Measurements from ENCODE around the gene C11orf86. TPM values are rescaled to one million over a fixed set of nuclear protein-coding genes. Genes with fewer than 3 reads are reported as not detected.

The C11orf86 gene
- total and polyA plus RNA-seq, 2 experiments from 2014 or later, result not detected

DNA sequence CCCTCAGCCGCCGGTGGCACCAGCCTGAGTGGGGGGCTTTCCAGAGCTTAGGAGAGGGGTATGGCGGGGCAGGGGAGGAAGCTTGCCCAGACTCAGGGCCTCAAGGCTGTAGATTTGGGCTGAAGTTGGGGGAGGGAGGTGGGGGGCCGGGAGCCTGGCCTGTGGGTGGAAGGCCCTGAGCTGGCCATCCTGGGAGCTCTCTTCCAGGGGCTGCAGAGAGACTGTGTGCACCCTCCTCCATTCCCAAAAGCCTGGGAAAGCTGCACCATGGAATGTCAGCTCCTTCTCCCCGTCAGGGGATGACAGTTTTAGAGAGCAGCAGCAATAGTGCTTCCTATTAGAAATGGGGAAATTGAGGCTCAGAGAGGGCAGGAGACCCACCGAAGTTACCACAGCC is 48.9 kb downstream of the C11orf86 start:
- H3K9me3 ChIP-seq (ENCODE audit: low read depth), result no peaks in the 10 kb centered on the region
- H3K27me3 ChIP-seq, result peaks cover 42% of the 10 kb centered on the region
- peak overlapping the region; percentile 51 for H3K4me3 ChIP-seq
- no peak overlapping the region for H3K27ac ChIP-seq
- H3K4me1 ChIP-seq (ENCODE audit: low read depth), result no peaks in the 10 kb centered on the region
- TF ChIP-seq, protein P1, sequence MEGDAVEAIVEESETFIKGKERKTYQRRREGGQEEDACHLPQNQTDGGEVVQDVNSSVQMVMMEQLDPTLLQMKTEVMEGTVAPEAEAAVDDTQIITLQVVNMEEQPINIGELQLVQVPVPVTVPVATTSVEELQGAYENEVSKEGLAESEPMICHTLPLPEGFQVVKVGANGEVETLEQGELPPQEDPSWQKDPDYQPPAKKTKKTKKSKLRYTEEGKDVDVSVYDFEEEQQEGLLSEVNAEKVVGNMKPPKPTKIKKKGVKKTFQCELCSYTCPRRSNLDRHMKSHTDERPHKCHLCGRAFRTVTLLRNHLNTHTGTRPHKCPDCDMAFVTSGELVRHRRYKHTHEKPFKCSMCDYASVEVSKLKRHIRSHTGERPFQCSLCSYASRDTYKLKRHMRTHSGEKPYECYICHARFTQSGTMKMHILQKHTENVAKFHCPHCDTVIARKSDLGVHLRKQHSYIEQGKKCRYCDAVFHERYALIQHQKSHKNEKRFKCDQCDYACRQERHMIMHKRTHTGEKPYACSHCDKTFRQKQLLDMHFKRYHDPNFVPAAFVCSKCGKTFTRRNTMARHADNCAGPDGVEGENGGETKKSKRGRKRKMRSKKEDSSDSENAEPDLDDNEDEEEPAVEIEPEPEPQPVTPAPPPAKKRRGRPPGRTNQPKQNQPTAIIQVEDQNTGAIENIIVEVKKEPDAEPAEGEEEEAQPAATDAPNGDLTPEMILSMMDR (IDR thresholded peaks at IDR 0.05; ENCODE audit: low read depth, low read length), result no peak
- no peaks in the 10 kb centered on the region for H3K36me3 ChIP-seq
- DNase-seq (ENCODE audit: low read depth in 1 of 2, low spot score in 1 of 2), result no peak

DNA sequence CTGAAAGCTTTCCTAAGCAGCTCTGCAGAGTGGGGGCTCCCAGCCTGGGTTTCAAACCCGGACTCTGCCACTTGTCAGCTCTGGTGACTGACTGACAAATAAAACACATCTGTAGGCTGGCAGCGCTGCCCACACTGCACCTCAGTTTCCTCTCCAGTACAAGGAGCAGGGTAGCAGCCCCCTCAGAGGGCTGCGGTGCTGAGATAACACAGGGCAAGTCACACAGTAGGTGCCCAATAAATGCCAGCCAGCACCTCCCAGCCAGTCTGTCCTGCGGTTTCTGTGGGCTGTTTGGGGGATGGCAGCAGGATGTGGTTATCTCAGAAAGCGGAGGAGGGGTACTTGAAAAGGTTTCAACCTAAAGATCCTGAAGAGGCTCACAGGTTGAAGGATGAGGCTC is 49.3 kb downstream of the C11orf86 start:
- TF ChIP-seq, protein P1 (IDR thresholded peaks at IDR 0.05; ENCODE audit: low read depth, low read length), result no peak
- no peak for DNase-seq (ENCODE audit: low read depth in 1 of 2, low spot score in 1 of 2)
- Histone ChIP-seq H3K4me3 (no peak overlapping the region), H3K36me3 (no peaks in the 10 kb centered on the region), H3K4me1 (ENCODE audit: low read depth) (no peaks in the 10 kb centered on the region), H3K9me3 (ENCODE audit: low read depth) (no peaks in the 10 kb centered on the region), H3K27ac (no peak overlapping the region), H3K27me3 (peaks cover 45% of the 10 kb centered on the region)

DNA sequence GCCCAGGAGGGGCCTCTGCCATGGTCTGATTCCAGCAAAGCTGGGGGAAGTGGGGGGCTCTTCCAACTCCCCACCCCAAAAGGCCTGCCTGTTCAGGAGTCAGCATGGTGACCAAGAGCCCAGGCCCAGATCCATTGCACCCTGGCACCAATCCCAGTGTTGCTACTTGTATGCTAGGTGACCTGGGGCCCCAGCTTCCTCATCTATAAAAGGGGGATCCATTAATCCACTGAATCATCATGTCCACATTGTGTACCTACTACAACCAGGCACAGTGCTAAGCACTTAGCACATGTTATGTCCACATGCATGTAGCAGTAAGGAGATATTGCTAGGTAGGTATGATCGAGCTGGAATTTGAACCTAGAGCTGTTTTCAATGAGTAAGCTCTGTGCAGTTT is 49.9 kb downstream of the C11orf86 start:
- Histone ChIP-seq H3K27me3 (peaks cover 45% of the 10 kb centered on the region), H3K4me1 (ENCODE audit: low read depth) (no peaks in the 10 kb centered on the region), H3K27ac (no peak overlapping the region), H3K4me3 (no peak overlapping the region), H3K36me3 (no peaks in the 10 kb centered on the region), H3K9me3 (ENCODE audit: low read depth) (no peaks in the 10 kb centered on the region)
- TF ChIP-seq, protein P1 (IDR thresholded peaks at IDR 0.05; ENCODE audit: low read depth, low read length), result no peak
- DNase-seq (ENCODE audit: low read depth in 1 of 2, low spot score in 1 of 2), result no peak

DNA sequence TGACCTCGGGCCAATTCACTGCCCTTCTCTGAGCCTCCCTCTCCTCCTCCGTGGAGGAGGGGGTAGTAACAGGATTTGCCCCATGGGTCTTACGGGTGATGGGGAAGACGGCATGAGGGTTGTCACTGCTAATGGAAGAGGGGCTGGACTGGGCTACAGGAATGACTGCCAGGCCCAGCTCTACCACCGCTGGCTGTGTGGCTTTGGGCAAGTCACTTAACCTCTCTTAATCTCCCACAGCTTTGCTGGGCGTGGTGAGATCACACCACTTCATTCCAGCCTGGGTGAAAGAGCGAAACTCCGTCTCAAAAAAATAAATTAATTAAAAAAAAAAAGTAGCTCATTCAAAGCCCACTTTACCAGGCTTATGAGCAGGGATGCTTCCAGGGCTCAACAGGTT is 50.6 kb downstream of the C11orf86 start:
- Histone ChIP-seq H3K4me3 (no peak overlapping the region), H3K4me1 (ENCODE audit: low read depth) (no peaks in the 10 kb centered on the region), H3K9me3 (ENCODE audit: low read depth) (no peaks in the 10 kb centered on the region), H3K36me3 (no peaks in the 10 kb centered on the region), H3K27me3 (peaks cover 45% of the 10 kb centered on the region), H3K27ac (no peak overlapping the region)
- TF ChIP-seq, protein P1 (IDR thresholded peaks at IDR 0.05; ENCODE audit: low read depth, low read length), result no peak
- no peak for DNase-seq (ENCODE audit: low read depth in 1 of 2, low spot score in 1 of 2)

Other genes starting within 250 kb of the C11orf86 start
- gene SPTBN2, start 246.1 kb upstream of the C11orf86 start, total RNA-seq, result 23.1 and 27.4 TPM in 2 replicates
- 6.0 and 15.0 TPM in 2 replicates for gene SPTBN2, start 246.1 kb upstream of the C11orf86 start, polyA plus RNA-seq
- gene RCE1, start 131.9 kb upstream of the C11orf86 start, total RNA-seq, result 19.5 and 24.4 TPM in 2 replicates
- 19.9 and 25.2 TPM in 2 replicates for gene RCE1, start 131.9 kb upstream of the C11orf86 start, polyA plus RNA-seq
- gene LRFN4, start 118.2 kb upstream of the C11orf86 start, total RNA-seq, result 40.6 and 50.4 TPM in 2 replicates
- 41.6 and 57.8 TPM in 2 replicates for gene LRFN4, start 118.2 kb upstream of the C11orf86 start, polyA plus RNA-seq
- 20.5 and 21.5 TPM in 2 replicates for gene PC, start 16.9 kb upstream of the C11orf86 start, total RNA-seq
- gene PC, start 16.9 kb upstream of the C11orf86 start, polyA plus RNA-seq, result 24.1 and 30.7 TPM in 2 replicates
- 0.21 and 0.53 TPM in 2 replicates for gene SYT12, start 47.8 kb downstream of the C11orf86 start, total RNA-seq
- 0.62 TPM in 1 of 2 replicates, not detected in the other for gene SYT12, start 47.8 kb downstream of the C11orf86 start, polyA plus RNA-seq
- 48.5 and 71.7 TPM in 2 replicates for gene RHOD, start 81.5 kb downstream of the C11orf86 start, total RNA-seq
- 32.8 and 44.2 TPM in 2 replicates for gene RHOD, start 81.5 kb downstream of the C11orf86 start, polyA plus RNA-seq
- gene KDM2A, start 144.0 kb downstream of the C11orf86 start, total RNA-seq, result 28.2 and 37.8 TPM in 2 replicates
- 17.6 and 21.0 TPM in 2 replicates for gene KDM2A, start 144.0 kb downstream of the C11orf86 start, polyA plus RNA-seq

Data from cardiac muscle cell (in vitro differentiated cells and primary cell).